Measurements from ENCODE around the gene C19orf25.

The C19orf25 gene

DNA sequence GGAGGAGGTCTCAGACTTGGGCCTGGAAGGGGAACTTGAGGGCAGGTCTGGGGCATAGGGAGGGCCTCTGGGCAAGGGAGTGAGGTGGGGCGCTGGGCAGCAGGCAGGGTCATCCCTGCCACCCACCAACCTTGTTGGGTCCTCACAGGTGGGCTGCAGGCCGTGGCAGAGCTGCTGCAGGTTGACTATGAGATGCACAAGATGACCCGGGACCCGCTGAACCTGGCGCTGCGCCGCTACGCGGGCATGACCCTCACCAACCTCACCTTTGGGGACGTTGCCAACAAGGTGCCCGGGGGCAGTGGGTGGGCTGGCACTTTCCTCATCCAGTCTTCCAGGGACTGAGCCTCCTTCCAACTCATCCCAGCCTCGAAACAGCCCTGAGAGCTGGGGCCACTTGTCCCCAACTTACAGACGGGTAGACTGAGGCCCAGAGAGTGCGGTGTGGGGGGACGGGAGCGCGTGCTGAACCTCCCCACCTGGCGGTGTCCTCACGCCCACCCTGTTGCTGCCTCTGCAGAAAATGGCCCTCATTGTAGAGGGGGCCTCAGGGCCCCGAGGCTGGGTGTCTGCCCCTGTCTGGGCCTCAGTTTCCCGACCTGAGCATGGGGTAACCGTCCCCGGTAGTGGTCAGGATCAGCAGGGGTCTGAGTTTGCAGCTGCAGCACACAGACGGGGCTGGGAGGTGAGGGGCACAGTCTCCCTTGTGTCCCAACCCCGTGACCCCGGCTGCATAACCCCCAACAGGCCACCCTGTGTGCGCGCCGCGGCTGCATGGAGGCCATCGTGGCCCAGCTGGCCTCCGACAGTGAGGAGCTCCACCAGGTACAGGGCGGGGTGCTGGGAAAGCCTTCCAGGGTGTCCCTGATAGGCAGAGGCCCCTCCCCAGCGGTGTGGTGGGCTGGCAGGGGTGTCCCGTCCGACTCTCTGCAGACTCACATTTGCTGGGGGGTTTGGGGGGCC lies 18.7 kb downstream of the C19orf25 start:
- DNase-seq, result no peak

DNA sequence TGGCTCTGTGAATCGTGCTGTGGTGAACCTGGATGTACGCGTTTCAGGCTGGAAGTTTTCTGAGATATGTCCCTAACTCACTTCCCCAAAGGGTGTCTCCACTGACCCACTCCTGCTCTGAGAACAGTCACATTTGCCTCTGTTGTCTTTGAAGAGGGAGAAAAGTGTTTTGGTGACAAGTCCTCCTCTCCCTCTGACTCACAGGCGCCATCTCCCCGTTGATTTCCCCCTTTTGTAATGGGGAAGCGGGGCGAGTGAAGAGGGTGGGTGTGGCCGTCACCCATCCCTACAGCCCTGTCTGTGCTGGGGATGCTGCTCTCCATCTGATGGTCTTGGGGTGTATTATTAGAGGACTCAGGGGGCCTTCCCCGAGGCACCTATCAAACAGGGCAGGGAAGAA lies 19.5 kb downstream of the C19orf25 start:
- DNase-seq, result no peak

DNA sequence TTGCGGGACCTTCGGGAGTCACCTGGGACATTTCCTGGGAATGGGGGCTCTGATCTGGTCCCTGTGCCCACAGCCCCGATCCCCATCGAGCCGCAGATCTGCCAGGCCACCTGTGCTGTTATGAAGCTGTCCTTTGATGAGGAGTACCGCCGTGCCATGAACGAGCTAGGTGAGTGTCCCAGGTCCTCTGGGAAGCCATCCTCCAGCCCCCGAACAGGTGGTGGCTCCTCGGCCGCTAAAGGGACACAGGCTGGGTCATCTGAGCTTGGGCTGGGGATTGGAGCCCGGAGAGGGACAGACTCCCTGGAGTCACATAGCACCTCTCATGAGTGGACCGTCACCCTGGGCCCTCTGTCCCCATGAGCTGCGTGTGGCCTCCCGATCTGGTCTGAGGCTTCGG lies 21.1 kb downstream of the C19orf25 start:
- no peak for DNase-seq

DNA sequence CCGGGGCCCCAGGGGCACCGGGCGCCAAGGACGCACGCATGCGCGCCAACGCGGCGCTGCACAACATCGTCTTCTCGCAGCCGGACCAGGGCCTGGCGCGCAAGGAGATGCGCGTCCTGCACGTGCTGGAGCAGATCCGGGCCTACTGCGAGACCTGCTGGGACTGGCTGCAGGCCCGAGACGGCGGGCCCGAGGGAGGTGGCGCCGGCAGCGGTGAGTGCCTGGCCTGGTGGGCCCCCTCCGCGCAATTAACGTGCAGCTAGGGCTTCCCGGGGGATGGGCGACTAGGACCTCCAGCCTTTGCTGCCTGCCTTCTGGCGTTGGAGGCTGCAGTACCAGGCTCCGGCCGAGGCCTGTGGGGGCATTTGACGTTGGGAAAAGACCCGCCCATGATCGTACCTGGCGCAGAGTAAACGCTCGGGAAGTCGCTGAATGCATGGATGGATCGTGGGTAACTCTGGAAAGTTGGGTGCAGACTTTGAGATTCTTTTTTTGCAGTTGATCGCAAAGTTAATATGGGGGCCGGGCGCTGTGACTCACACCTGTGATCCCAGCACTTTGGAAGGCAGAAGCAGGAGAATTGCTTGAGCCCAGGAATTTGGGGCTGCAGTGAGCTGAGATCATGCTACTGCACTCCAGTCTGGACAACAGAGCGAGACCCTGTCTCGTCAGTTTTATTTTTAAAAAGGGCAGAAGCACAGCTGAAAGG lies 21.8 kb downstream of the C19orf25 start:
- DNase-seq, result no peak

DNA sequence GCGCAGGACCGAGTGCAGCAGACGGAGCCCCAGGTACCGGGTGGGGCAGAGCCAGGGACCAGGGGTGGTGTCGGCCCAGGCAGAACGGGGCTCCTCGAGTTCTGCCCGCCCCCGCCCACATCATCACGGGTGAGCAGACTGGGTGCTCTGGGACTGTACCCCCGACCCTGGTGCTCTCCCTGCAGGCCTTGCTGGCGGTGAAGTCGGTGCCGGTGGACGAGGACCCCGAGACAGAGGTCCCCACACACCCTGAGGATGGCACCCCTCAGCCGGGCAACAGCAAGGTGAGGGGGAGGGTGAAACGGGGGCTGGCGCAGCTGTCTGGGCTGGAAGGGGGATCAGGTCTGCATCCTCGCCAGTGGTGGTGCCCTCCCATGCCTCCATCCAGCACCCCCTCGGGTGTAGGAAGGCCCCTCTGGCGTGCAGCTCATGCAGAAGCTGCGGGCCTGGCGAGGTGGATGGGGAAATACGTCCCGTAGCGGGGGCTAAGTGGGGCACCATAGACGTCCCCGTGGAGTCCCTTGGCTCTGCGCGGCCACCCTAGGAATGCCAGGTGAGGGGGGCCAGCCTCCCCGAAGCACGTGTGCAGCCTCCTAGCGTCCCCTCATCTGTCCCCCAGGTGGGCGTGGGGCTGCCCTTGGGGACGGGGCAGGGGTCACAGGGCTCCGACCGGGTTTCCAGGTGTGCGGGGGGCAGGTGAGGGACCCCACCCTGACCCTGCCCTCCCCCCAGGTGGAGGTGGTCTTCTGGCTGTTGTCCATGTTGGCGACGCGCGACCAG lies 22.7 kb downstream of the C19orf25 start:
- DNase-seq, result no peak

DNA sequence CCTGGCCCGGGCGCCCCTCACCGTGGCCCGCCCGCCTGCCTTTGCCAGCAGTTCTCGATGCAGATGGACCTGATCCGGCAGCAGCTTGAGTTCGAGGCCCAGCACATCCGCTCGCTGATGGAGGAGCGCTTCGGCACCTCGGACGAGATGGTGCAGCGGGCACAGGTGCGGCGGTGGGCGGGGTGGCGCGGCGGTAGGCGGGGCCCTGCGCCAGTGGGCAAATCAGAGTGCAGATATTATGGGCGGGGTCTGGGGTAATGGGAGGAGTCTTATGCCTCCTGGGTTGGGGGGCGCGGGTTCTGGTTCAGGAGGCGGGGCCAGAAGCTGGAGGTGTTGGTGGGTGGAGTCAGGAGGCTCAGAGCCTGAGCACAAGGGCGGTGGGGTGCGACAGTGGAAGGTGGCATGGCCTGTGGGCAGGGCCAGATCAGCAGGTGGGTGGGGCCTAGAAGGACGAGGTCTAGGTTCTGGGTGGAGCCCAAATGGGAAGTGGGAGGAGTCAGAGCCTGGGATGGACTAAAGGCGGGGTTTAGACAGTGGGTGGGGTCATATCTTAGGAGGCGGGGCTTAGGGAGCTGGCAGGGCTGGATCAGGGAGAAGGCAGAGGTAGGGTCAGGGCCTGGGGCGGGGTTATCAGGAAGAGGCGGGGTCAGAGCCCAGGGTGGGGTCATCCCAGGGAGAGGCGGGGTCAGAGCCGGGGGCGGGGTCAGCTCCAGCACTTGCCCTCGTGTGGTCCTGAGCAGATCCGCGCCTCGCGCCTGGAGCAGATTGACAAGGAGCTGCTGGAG lies 23.5 kb downstream of the C19orf25 start:
- peak; percentile 84 for DNase-seq

DNA sequence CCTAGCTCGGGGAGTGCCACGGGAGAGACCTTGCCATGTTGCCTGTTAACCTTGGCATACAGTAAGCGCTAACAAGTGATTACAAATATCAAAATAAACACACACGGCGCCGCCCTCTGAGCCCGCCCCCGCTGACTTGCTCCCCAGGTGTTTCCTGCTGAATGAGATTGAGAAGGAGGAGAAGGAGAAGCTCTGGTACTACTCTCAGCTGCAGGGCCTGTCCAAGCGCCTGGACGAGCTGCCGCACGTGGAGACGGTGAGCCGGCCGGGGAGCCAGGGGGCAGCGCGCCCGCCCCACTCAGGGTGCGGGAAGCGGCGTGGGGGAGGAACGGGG lies 24.0 kb downstream of the C19orf25 start:
- no peak for DNase-seq

DNA sequence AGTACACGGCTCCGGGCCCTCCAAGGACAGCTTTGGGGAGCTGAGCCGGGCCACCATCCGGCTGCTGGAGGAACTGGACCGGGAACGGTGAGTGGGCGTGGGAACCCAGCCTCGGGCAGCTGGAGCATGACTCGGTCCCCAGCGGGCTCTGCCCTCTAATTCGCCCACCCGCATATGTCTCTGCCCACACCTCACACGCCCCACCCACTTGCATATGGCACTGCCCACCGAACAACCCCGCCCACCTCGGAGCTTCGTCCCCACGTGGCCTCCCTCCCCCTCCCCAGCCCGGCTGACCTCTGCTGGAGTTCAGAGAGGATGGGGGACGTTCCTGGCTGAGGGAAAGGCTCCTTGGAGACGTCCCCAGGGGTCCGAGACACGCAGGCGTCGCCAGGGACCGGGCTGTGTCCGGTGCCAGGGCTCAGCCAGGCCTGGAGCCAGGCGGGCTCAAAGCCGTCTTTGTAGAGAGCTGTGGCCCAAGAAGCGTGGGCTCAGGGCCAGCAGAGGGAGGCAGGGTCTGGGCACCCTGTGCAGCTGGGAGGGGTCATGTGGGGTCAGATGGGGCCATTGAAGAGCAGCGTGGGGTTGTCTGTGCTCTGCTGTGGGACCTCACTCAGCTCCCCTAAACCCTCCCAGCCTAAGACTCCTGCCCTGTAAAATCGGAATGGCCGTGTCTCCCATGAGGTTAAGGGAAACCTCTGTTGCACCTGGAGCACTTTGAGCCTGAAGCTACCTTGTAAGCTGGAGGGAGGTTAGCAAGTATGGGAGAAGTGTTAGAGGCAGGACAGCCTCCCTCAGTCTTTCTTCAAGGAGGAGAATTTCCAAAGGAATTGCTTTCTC lies 25.3 kb downstream of the C19orf25 start:
- no peak for DNase-seq

DNA sequence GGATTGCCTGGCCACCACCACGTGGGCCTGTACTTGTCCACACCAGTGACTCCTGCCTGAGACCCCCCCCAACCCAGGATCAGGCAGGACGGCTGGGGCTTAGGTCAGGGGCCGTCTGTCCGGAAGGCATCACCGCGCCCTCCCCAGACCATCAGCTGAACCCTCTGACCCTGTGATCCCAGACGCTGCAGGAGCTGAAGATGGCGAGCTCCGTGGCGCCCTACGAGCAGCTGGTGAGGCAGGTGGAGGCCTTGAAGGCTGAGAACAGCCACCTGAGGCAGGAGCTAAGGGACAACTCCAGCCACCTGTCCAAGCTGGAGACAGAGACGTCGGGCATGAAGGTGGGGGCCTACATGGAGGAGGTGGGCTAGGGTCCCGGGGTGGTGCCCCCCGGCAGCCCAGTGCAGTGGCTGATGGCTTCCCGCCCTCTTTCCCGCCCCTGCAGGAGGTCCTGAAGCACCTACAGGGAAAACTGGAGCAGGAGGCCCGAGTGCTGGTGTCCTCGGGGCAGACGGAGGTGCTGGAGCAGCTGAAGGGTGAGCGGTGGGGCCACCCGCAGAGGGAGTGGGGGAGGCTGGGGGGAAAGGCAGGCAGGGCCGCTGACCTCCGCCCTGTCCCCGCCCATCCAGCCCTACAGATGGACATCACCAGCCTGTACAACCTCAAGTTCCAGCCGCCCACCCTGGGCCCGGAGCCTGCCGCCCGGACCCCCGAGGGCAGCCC lies 26.1 kb downstream of the C19orf25 start:
- no peak for DNase-seq

DNA sequence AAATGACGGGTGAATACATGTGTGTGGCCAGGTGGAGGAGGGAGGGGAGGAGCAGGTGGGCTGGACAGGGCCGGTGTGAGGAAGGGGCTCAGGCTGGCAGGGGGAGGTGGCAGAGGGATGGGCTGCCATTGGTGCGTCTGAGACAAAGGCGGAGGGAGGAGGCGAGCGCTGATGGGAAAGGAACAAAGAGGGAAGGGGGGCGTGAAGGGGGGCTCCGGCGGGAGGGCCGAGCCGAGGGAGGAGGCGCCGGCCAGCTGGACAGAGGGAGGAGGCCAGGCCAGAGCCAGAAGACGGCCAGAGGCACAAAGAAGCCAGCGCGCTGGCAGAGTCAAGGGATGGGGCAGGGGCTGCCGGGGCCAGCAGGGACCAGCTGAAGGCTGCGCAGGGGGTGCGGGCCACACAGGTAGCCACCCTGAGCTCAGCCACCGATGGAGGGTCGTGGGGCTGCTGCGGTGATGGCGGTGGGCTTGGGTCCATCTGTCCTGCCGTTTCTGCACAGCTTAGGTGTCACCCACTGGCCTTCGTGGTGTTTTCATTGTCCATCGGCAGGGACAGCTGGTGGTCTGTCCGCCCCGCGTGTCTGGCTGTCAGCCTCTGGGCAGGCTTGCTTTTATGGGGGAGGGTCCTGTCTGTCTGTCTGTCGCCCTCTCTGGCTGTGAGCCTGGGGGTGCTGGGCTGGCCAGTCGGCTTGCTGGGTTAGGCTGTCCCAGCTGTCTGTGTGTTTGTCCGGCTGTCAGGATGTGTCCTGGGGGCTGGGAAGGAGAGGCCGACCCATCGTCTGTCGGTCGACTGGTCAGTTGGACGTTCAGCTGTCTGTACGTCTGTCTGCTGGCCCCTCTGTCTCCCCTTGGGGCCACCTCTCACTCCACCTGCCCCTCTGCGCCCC lies 26.9 kb downstream of the C19orf25 start:
- no peak for DNase-seq

DNA sequence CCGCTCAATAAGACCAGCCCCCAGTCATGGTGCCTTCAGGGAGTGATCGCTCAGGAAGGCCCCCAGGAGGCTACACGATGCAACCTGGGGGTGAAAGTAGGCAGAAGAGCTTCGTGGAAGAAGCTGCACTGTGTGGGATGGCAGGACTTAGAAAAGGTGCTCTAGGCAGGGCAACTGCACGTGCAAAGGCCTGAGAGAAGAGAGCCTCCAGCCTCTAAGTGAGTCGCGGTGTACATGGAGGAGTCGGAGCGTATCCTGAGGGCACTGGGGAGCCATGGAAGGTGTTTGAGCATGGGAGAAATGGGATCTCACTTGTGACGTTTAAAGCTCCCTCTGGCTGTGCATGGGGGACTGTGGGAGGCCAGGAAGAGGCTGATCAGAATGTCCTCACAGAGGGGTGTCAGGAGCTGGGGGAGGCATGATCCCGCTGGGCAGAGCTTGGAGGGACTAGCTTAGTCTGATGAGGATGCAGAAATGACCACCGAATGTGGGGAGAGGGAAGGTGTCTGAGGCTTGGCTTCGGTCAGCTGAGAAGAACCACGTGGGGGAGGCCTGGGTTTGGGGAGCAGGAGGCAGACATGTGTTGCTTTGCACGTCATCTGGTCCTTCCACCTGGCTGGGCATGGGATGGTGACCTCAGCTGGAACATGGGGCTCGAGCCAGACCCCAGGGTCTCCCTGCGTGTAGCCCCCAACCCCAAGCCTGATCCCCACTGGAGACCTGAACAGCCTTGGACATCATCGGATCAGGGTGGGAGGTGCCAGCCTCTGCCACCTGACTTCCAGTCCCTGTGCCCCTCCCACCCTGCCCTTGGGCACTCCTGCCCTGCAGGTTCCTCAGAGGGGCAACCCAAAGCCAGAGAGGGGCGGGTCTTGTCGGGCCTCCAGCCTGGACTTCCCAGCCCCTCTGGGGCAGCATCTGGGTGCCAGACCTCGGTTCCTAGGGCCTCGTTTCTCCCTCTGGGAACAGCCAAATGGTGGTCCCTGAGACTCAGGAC lies 28.0 kb downstream of the C19orf25 start:
- DNase-seq, result no peak

DNA sequence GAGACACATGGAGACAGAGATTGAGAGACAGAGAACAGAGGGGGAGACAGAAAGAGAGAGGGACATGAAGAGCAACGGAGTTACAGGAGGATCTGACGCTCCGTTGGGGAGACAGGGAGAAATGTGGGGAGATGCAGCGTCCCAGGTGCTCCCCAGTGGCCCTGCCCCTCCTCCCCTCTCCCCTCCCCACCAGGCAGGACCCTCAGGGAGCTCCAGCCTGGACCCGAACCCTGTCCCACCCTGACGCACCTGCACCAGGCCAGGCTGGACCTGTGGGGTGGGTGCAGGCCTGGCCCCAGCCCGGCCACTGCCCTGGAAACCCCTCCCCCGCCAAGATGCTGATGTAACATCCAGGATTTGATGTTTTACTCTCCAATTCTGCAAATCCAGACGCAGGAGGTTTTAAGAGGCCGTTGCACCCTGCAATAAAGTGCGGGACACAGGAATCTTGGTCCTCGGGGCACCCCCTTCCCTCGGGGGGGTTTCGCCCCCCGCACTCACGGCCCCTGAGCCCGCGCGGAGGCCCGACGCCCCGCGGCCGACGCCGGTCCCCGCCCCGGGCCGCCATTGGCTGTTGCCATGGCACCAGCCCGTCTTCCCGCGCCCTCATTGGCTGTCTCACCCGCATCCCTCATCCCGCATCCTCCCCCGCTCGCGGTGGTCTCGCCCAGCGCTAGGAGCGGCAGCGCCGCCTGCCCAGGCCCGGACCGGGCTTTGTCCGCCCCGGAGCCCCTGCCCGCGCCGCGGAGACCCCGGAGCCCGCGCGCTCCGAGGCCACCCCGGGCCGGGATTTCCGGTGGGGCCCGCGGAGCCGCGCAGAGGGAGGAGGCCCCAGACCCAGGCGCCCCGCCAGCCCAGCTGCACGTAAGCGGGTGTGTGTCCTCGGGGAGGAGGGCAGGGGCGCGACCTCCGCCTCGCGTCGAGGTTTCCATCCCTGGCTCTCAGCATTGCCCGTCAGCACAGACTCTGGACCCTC lies 29.3 kb downstream of the C19orf25 start, which contains the start of gene APC2:
Gene APC2 (plus strand): TSS at position 655 of the 976 bp plus-strand sequence. CDS start 2,881 bp downstream, outside the sequence.
- no peak for DNase-seq

DNA sequence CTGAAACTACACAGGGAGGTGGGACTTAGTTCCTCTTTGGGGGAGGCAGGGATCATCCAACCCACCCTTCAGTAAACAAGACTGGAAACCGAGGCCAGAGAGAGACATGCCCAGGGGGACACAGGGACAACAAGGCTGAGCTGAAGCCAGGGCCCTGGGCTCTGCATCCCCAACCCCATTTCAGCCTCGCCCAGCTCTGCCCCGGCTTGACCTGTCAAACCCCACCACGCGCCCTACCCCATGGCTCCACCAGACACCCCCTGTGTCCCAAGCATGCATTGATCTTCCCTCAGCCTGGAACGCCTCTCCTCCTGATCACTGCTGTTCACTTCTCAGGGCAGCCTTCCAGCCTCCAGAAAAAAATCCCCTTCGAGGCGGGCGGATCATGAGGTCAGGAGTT lies 31.1 kb downstream of the C19orf25 start:
- no peak for DNase-seq

DNA sequence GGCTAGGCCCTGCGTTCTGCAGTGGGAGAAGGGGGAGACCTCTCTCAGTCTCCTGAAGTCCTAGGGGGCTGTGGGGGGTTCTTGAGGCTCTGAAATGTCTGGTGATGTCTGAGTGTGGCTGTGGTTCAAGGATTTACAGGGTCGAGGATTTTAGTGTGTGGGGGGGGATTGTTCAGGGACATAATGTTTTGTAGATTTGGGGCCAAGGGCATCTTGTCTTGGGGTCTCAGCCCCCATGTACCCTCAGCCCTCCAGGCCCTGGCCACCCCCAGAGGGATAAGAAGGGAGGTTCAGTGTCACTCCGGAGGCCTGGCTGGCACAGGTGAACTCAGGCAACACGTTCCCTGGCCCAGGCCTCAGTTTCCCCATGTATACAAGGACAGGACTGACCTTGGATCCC lies 31.5 kb downstream of the C19orf25 start:
- DNase-seq, result no peak

DNA sequence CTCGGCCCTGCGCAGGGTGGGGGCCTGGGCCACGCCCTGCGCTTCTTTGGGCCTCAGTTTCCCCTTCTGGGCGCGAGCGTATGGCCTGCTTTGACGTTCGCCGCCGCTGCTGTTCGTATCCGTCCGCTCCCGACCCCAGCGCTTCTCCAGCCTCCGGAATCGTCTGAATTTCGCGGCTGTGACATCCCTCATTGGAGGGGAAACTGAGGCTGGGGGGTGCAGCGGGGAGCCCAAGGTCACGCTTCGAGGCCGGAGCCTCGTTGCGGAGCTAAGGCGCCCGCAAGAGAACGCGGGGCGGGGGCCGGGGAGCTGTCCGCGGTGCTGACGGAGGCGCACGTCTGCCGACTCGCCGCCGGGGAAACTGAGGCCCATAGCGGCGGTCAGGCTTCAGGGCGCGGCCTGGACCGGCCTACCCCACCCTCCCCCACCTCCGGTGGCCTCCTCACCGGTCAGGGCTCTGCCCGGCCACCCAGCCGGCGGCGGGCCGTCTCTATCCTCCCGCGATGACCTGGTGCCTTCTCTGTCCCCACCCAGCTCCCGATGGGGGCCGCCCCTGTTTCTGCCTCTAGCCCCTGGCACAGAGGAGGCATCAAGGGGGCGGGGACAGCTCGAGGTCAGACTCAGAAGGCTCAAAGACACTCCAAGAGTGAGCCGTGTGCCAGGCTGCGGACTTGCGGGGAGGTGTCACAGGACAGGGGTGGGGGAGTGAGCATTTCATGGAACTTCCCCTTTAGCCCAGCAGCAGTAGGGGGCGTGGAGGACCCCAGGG lies 32.1 kb downstream of the C19orf25 start:
- DNase-seq, result no peak

DNA sequence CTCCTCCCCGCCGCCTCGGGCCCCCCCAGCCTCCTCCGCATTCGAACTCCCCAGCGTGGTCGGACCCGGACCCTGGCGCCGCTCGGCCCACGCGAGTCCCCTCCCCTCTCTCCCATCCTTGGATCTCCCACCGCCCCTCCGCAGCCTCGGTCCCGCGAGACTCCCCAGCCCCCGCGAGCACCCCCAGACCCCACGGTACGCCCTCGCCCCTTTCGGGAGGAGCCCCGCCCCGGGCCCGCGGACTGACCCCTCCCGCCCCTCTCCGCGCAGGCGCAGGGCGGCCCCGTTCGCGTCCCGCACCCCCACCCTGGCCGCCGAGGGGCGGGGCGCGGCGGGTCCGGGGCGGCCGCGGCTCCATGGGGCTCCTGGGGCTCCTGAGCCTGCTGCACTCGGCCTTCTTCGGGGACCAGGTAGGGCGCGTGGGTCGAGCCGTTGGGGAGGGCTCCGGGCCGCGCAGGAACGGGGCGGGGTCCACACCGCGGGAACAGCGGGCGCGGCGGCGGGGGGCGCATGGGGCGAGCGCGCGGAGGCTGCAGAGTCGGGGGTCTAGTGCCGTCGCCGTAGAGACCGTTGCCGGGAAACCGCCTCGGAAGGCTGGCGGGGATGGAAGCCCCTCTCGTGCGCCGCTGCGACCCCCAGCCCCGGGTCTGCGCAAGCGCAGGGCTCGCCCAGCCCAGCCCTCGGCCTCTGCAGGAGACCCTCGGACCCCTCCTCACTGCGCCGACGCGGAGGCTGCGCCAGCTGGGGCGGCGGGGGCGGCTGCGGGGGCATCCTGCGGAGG lies 32.9 kb downstream of the C19orf25 start:
- no peak for DNase-seq

All from islet precursor cell (in vitro differentiated cells).